Hematopoietic multipotent progenitor cell treated with erythropoietin and hydrocortisone succinate and interleukin-3 and kit ligand, for 15 days (in vitro differentiated cells): ENCODE data around the gene SCARF2.
"Not testable (repeated sequence)": the region's sequence is repeated elsewhere in the genome, so short reads cannot be mapped to it uniquely, and the experiment has no call there.

ENCODE experiments used
- DNase-seq: peaks from one replicate; pipeline ENCODE4 v3.0.0-alpha.2; 2015; ENCODE audit warnings: low spot score

Gene SCARF2

GRCh38 chr22:20393705-20394476 lies 43.7 kb downstream of the SCARF2 start, which contains the start of gene ZNF74:
ZNF74 (plus strand) TSS chr22:20394151; CDS start chr22:20394629, 478 bp downstream.
- peak; percentile 51 for DNase-seq

- DNase-seq: no peak
Observed at GRCh38 chr22:20392983-20393704, 44.5 kb downstream of the SCARF2 start.

- DNase-seq: not testable (repeated sequence)
Observed at GRCh38 chr22:20392365-20392881, 45.2 kb downstream of the SCARF2 start.

- no peak for DNase-seq
Observed at GRCh38 chr22:20391222-20391621, 46.4 kb downstream of the SCARF2 start.

- DNase-seq: no peak
Observed at GRCh38 chr22:20390394-20390907, 47.2 kb downstream of the SCARF2 start.

- no peak for DNase-seq
Observed at GRCh38 chr22:20389288-20389687, 48.3 kb downstream of the SCARF2 start.

GRCh38 chr22:20388200-20388599 lies 49.4 kb downstream of the SCARF2 start:
- DNase-seq: no peak

- DNase-seq: no peak
Observed at GRCh38 chr22:20386972-20387371, 50.7 kb downstream of the SCARF2 start.

- no peak for DNase-seq
Observed at GRCh38 chr22:20386336-20386735, 51.3 kb downstream of the SCARF2 start.

GRCh38 chr22:20384865-20385264 lies 52.8 kb downstream of the SCARF2 start:
- DNase-seq: no peak

GRCh38 chr22:20384171-20384570 lies 53.5 kb downstream of the SCARF2 start:
- DNase-seq: no peak

- DNase-seq: no peak
Observed at GRCh38 chr22:20383538-20383937, 54.1 kb downstream of the SCARF2 start.

- DNase-seq: no peak
Observed at GRCh38 chr22:20380486-20380885, 57.1 kb downstream of the SCARF2 start.

GRCh38 chr22:20378684-20379083 lies 58.9 kb downstream of the SCARF2 start:
- DNase-seq: not testable (repeated sequence)

GRCh38 chr22:20378110-20378509 lies 59.5 kb downstream of the SCARF2 start:
- DNase-seq: no peak

- not testable (repeated sequence) for DNase-seq
Observed at GRCh38 chr22:20376983-20377382, 60.6 kb downstream of the SCARF2 start.

GRCh38 chr22:20376281-20376680 lies 61.3 kb downstream of the SCARF2 start:
- not testable (repeated sequence) for DNase-seq
